Limb (tissue), 2 donors: ENCODE results near the gene LYPD4.
"Not testable (repeated sequence)": the region's sequence is repeated elsewhere in the genome, so short reads cannot be mapped to it uniquely, and the experiment has no call there.

ENCODE experiments used
- DNase-seq, 2 donors: peaks; one replicate each; pipeline ENCODE4 v3.0.0-alpha.2; 2016; ENCODE audit errors: extremely low spot score in 2 of 2

Gene LYPD4

DNA sequence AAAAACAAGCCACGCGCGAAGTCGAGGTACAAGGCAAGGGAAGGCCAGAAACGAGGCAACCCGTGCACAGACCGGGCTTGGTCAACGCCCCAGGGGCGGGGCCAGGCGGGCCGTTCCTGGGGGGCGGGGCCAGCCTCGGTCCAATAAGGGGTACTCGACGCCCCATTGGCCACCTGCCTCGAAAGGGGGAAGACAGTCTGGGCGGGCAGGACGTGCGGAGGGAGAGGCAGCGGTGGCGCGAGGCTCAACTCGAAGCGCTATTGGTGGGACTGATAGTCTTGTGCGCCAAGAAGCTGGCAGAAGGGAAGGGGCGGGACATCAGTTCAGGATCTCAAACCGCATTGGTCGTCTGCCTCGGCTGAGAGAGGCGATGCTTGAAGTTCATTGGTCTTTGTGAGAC, at the start of gene LYPD4:
Gene LYPD4 (minus strand): TSS at position 83 of the 400 bp plus-strand sequence. CDS start 5,398 bp downstream, outside the sequence.
- no peak for DNase-seq

DNA sequence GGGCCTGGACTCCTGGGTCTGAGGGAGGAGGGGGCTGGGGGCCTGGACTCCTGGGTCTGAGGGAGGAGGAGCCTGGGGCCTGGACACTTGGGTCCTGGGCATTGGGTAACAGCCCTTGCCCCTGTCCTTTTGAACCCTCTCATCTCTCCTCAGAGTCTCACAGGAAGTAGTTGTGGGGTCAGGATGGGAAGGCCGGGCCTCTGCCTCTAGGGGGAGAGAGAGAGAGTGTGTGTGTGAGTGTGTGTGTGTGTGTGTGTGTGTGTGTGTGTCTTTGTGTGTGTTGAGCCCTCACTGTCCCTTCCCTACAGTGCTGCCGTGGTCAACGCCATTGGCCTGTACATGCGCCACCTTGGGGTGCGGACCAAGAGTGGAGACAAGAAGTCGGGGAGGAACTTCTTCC, 49.4 kb upstream of the LYPD4 start:
- no peak for DNase-seq

DNA sequence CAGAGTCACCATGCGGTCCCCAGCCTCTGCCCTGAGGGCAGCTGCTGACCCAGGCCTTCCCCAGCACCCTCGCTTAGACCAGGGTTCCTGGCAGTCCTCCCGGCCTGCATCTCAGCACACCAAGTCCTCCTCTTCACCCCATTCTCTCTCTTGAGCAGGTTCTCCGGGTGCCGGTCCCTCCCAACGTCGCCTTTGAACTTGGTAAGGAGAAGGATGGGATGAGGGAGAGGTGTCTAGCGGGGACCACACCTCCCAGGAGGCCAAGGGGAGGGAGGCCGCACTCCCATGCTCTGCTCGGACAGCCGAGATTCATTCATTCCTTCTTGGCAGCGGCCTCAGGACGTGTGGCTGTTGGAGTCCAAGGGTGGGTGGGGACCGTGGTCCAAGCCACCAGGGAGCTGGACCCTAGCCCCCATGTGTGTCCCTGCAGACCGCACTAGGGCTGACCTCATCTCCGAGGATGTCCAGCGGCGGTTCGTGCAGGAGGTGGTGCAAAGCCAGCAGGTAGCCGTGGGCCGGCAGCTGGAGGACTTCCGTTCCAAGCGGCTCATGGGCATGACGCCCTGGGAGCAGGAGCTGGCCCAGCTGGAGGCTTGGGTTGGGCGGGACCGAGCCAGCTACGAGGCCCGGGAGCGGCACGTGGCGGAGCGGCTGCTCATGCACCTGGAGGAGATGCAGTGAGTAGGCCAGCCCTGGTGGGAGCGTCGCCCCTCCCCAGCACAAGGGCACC, 47.9 kb upstream of the LYPD4 start:
- no peak for DNase-seq

DNA sequence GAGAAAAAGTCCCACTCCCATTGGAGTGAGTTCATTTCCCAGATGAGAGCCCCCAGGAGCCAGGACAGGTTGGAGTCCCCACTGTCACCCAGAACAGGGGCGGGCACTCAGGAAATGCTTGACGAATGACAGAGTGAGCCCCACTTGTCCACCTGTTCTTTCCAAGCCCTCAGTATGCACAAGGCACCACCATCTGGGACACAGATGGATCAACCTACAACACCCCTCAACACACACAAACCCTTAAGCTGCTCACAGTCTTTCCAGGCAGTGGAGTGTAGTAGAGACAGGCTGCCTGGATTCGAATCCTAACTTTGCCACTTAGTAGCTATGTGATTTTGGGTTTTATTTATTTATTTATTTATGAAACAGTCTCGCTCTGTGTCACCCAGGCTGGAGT, 46.5 kb upstream of the LYPD4 start:
- DNase-seq = no peak

DNA sequence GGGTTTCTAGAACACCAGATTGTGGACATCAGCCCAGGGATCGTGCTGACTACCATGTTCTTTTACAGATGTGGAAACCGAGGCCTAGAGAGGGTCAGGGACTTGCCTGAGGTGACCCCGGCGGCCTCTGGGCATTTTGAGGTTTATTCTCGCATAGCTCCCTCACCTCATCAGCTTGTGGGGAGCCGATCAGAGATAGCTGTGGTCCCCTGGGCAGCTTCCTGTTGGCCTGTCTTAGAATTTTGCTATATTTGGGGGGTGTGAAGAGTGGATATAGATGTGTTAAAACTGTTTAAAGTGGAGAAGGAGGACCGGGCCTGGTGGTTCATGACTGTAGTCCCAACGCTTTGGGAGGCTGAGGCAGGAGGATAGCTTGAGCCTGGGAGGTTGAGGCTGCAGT, 45.4 kb upstream of the LYPD4 start:
- no peak for DNase-seq

GRCh38 chr19:41888926-41889325, 44.4 kb upstream of the LYPD4 start:
- DNase-seq = no peak

DNA sequence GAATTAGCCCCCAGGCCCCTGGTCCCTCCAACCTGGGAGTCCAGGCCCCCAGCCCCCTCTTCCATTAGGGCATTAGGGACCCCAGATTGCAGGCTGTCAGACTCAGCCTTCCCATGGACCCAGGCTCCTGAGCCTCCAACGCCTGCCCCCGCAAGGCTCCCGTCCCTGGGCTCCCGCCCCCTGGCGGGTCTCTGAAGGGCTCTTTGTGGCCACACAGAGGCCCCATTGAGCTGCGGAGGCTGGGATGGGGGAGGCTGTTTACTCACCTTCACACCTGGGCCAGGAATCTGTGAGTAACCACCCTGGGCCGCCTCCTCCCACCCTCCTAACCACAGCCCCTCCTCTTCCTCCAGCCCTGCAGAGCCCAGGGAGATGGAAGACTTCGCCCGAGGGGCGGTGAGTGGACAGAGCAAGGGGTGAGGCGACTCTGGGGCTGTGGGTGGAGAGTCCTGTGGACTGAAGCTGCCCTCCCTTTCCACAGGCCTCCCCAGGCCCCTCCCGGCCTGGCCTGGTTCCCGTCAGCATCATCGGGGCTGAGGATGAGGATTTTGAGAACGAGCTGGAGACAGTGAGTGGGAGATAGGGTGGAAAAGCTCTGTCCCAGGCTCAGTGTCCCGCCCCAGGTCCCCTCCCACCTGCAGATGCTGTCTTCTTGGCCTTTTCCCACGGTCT, 43.4 kb upstream of the LYPD4 start:
- DNase-seq = peak; percentile 27 to 66

- DNase-seq = no peak
Measured at GRCh38 chr19:41886761-41887710, 42.6 kb upstream of the LYPD4 start.

GRCh38 chr19:41883821-41884733, 39.6 kb upstream of the LYPD4 start:
- DNase-seq = peak; percentile 95 to 98

GRCh38 chr19:41883463-41883820, 39.0 kb upstream of the LYPD4 start:
- no peak for DNase-seq

GRCh38 chr19:41882568-41883462, 38.3 kb upstream of the LYPD4 start, which contains the start of gene ARHGEF1:
TSS of gene ARHGEF1 (plus strand) at chr19:41883184. CDS start at chr19:41888083, 4,899 bp downstream.
- DNase-seq = peak in 1 of 2 donors; percentile 63

GRCh38 chr19:41880329-41880708, 35.8 kb upstream of the LYPD4 start:
- no peak for DNase-seq

DNA sequence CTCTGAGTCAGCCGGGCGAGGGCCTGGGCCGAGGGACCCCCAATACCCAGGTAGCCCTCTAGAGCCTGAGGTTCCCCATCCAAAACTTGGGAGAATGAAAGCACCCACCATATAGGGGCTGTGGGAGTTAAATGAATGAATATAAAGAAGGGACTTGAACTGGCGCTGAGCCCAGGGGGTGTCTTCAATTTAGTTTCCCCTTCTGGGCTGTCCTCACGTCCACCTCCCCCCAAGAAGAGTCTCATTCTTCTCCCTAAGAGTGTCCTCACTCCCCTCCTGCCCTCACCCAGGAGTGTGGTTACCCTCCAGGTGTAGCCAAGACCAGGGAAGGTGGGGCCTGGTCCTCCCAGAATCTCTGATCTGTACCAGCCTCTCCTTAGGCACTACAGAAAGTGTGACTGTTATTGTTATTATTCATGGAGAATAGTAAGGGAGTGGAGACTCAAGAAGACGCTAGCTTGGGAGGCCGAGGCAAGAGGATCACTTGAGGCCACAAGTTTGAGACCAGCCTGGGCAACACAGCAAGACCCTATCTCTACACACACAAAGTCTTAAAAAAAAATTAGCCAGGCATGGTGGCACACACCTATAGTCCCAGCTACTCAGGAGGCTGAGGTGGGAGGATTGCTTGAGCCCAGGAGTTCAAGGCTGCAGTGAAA, 35.3 kb upstream of the LYPD4 start:
- DNase-seq = no peak

GRCh38 chr19:41879080-41879479, 34.6 kb upstream of the LYPD4 start:
- DNase-seq = no peak

GRCh38 chr19:41877916-41878905, 33.7 kb upstream of the LYPD4 start:
- no peak for DNase-seq

- DNase-seq = no peak
Measured at GRCh38 chr19:41876847-41877832, 32.7 kb upstream of the LYPD4 start, which contains the start of gene CD79A. TSS of gene CD79A (plus strand) at chr19:41877279. CDS start at chr19:41877305, 26 bp downstream.

DNA sequence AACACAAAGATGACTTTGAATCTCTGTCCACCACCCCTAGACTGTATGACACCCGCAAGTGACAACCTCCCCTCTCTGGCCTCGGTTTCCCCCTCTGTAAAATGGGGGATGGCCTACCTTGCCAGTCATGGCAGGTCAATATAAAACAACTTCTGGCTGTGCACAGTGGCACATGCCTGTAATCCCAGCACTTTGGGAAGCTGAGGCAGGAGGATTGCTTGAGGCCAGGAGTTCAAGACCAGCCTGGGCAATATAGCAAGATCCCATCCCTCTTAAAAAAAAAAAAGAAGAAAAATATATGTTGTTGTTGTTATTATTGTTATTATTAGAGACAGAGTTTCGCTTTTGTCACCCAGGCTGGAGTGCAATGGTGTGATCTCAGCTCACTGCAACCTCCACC, 31.5 kb upstream of the LYPD4 start:
- not testable (repeated sequence) for DNase-seq
